Ovary (tissue), 3 donors: ENCODE data around the gene VKORC1.

Experiments
- EP300 ChIP-seq: sonication (generic); formaldehyde crosslinking; IDR thresholded peaks from one replicate; pipeline ENCODE4 v1.6.1; 2017; ENCODE audit warnings: antibody characterized with exemption
- POLR2A ChIP-seq: fragments of 450-650 bp; IDR thresholded peaks from one replicate; pipeline ENCODE4 v1.6.1; 2017; ENCODE audit warnings: antibody characterized with exemption, mild to moderate bottlenecking, moderate library complexity
- TF ChIP-seq, protein P1 (sequence below), 3 donors: fragments of 450-650 bp in 2 of 3; fragments of 200-600 bp in 1 of 3; IDR thresholded peaks; one replicate each; pipeline versions ENCODE4 v1.5.1 to v1.8.0; 2016 to 2022; ENCODE audit warnings: antibody characterized with exemption in 3 of 3, mild to moderate bottlenecking in 1 of 3
- donor health status: DM: no; HTN: no; CAD: no.

DNA sequence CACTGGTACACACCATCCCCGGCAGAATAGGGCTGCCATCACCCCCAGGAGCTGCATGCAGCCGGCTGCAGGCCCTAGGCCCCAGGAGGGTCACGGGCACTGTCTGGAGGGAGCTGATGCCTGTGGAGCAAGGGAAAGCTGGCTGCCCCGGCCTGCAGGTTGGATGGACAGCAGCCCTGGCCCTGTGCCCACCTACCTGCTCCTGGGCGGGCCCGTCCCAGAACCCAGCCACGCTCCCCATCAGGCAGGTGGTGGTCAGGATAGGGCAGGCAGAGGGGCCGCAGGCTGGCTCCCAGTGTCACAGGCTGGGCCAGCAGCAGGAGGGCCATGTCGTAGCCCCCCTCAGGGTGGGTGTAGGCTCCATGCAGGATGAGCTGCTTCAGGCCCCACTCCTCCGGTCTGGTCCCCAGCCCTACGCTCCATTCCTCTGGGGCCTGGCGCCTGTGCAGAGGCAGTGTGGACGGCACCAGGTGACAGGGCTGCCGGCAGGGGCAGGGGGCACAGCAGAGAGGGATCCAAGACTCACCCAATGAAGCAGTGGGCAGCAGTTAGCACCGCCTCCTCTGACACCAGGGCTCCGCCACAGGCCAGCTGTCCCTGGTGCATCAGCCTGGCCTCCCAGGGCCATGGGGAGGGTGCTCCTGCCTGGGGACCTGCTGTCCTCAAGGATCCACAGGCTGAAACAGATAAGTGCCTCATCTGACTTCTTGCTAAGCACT, 9.9 kb downstream of the VKORC1 start:
- TF ChIP-seq, protein P1, sequence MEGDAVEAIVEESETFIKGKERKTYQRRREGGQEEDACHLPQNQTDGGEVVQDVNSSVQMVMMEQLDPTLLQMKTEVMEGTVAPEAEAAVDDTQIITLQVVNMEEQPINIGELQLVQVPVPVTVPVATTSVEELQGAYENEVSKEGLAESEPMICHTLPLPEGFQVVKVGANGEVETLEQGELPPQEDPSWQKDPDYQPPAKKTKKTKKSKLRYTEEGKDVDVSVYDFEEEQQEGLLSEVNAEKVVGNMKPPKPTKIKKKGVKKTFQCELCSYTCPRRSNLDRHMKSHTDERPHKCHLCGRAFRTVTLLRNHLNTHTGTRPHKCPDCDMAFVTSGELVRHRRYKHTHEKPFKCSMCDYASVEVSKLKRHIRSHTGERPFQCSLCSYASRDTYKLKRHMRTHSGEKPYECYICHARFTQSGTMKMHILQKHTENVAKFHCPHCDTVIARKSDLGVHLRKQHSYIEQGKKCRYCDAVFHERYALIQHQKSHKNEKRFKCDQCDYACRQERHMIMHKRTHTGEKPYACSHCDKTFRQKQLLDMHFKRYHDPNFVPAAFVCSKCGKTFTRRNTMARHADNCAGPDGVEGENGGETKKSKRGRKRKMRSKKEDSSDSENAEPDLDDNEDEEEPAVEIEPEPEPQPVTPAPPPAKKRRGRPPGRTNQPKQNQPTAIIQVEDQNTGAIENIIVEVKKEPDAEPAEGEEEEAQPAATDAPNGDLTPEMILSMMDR (IDR thresholded peaks at IDR 0.05) = no peak
- TF ChIP-seq POLR2A = no peak
- no peak for TF ChIP-seq EP300
